HG03135 (cell line): ENCODE data around the gene PTPRT.
"Not testable (repeated sequence)": the region's sequence is repeated elsewhere in the genome, so short reads cannot be mapped to it uniquely, and the experiment has no call there.

ENCODE experiments used
- ATAC-seq: cut with Tn5 transposase; IDR thresholded peaks from one replicate; pipeline ENCODE4 v1.9.1; 2021; ENCODE audit warnings: mild to moderate bottlenecking, moderate library complexity; ENCODE audit not compliant: unreplicated experiment

The PTPRT gene

DNA sequence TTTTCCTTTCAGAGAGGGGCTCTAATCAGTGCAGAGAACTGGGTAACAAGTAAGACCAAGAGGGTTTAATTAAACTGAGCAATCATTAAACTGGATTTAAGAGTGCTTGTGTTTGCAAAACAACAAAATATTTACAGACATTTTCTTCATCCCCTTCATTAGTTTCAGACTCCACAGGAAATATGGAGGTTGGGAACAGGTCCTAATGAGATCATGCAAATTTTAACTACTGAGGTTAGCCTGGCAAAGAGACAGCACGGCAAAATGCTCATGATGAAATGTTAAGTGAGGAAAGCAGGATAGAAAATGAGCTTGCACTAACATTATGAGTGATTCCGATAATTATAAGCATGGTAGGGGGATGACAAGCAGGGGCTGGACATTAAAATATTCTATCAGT, 268.9 kb downstream of the PTPRT start:
- ATAC-seq: no peak

DNA sequence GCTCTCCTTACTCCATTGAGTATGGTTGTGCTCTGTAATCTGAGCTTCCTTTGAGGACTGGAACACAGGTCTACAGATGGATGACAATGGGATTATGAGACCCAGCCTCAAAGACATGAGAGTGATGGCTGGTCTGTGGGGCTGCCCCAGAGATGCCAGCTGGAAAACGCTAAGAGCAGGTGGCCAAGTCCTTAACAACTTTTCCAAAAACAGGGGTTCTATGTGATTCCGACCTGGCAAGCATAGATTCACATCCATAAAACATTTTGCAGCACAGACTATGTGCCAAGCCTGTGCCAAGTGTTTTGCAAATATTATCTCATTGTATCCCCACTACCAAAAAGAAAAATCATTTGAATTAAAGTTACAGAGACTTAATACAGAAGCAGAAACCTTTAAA, 270.4 kb downstream of the PTPRT start:
- ATAC-seq: no peak

DNA sequence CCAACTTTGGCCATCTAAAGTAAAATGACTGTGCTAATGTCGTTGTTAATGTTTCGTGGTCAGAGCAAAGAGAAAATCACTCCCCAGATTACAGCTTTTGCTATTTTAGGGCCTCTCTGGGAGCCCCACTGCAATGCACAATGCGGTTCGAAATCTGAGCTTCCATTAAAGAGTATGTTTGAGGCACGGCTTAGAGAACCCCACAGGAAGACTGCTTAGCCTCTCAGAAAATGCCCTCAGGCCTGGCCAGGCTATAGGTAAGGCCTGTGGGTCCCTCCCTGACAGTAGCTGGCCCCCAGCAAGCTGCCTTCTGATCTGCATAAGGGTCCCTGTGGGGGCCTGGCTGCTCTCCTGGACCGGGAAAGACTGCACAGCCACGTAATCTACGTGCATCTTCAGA, 274.6 kb downstream of the PTPRT start:
- no peak for ATAC-seq

DNA sequence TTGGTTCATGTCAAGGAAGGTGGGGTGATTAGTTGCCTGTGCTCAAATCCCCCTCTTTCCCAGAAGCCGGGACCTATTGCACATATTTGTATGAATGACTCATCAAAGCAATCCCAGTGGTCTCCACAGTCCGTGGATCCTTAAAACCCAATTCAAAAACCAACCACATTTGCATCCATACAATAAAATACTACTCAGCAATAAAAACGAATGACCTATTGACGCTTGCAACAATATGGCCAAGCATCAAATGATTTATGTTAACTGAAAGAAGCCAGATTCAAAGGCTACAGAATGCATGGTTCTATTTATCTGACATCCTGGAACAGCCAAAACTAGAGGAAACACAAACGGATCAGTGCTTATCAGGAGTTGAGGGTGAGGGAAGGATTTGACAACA, 275.4 kb downstream of the PTPRT start:
- no peak for ATAC-seq

DNA sequence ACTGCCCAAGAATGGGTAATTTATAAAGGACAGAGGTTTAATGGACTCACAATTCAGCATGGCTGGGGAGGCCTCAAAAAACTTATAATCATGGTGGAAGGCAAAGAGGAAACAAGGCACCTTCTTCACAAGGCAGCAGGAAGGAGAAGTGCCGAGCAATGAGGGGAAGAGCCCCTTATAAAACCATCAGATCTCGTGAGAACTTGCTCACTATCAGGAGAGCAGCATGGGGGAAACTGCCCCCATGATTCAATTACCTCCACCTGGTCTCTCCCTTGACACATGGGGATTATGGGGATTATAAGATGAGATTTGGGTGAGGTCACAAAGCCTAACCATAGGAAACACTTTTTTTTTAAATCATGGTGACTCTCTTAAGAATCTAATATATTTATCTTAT, 278.9 kb downstream of the PTPRT start:
- not testable (repeated sequence) for ATAC-seq

DNA sequence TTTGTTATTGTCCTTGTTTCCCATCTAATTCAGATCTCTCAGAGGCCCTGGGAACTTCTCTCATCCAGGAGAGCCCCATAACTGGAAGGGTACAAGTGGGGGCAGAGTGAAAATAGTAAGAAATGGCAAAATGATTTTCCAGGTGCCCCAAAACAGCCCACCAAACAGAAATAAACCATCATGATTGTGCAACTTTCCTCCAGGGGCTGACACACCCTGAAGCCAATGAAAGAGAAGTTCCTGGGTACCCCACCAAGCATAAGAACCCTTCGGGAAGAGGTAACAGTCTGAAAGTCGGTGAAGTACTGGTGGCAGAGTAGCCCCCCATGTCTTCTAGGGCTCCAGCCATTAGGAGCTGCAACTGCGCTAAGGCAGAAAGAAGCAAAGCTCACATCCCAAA, 282.0 kb downstream of the PTPRT start:
- ATAC-seq: no peak

DNA sequence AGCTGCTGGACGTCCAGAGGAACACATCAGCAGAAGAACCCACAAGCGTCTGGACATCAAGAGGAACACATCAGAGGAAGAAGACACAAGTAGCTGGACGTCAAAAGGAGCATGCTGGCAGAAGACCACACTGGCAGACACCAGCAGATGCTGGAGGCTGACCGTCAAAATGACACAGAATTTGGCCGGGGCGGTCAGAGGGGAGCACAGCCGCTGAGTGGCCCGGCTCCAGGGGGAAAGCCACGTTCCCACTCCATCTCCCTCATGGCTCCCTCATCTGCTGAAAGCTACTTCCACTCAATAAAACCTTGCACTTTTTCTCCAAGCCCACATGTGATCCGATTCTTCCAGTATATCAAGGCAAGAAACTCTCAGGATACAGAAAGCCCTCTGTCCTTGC, 283.6 kb downstream of the PTPRT start:
- no peak for ATAC-seq

DNA sequence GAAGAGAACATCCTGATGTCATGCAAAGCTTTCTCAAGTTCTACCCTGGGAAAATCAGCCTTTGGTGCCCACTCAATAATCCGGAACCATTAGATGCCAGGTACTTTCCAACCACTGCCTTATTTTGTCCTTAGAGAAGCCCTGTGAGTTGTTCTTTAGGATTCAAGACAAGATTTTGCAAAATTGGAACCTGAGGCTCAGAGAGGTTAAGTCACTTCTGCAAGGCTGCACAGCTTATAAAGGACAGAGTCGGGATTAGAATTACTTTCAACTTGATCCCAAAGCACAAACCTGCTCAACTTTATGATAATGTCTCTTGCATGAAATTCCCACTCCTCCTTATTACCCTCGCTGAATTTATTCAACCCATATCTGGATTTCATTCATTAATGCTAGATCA, 287.2 kb downstream of the PTPRT start:
- ATAC-seq: no peak

DNA sequence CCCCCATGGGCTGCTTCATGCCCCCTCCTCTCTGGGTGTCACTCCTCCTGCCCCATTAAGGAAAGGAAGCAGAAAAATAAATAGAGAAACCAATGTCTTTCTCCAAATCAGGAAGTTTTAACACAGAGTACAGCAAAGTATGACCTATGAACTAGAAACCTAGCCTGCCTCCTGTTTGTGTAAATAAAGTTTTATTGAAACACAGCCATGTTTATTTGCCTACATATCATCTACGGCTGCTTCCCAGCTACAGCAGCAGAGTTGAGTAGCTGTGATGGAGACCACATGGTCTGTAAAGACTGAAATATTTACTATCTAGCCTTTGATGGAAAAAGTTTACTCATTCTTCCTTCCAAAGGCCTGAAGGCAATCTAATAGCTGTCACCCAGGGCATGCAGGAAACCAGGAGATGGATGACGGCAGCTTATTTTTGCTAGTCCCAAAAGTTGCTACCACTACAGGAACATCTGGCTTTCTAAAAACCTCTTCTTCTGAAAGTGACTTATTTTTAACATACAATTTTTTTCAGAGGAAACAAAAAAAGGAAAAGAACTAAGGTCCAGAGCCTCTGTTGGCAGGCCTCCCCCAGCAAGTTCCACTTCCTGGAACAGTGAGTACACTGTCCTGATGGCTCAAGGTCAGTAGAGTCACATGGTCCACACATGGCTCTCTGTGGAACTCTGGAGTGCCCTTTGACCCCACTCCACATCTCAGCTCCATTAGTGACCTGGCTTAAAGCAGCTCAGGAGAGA, 287.8 kb downstream of the PTPRT start:
- no peak for ATAC-seq

DNA sequence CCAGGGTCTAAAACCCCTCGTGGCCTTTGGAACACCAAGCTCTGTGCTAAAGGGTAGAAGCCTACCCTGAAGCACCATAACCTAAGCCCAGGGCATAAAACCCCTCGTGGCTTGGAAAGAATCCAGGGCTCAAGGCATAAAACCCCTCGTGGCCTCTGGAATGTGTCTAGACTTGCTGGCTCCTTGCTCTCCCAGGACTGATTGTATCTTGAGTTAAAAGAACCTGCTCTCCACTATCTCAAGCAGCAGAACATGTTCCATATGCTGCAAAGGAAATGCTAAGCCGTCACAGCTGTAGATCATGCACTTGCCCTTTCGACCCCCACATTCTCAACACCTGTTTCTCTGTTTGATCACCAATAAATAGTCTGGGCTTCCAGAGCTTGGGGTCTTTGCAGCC, 288.9 kb downstream of the PTPRT start:
- ATAC-seq: not testable (repeated sequence)

DNA sequence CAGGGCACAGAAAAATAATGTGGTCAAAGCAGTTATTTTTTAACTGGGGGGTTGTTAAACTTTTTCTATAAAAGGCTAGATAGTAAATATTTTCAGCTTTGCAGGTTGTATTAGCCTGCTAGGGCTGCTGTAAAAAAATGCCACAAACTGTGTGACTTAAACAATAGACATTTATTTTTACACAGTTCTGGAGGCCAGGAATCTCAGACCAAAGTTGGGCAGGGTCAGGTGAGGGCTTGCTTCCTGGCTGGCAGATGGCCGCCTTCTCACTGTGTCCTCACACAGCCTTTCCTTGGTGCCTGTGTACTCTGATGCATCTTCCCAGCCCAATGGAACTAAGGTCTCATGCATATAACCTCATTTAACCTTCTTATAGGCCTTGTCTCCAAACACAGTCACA, 294.7 kb downstream of the PTPRT start:
- ATAC-seq: no peak

DNA sequence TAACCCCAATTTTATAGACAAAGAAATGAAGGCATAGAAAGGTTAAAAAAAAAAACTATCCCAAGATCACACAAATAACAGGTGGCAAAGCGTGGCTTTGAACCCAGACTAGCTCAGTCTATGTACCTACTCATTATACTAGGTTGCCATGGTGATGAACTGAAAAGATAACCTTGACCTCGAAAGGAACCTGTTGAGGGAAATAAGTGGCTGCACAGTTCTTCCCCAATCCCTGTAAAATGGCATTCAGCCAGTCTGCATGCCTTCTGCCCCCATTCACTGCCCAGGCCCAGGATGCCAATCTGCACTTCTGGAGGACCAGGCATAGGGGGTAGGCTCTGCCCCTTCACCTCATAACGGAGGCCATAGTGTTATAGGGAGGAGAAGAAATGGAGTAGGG, 295.2 kb downstream of the PTPRT start:
- no peak for ATAC-seq

DNA sequence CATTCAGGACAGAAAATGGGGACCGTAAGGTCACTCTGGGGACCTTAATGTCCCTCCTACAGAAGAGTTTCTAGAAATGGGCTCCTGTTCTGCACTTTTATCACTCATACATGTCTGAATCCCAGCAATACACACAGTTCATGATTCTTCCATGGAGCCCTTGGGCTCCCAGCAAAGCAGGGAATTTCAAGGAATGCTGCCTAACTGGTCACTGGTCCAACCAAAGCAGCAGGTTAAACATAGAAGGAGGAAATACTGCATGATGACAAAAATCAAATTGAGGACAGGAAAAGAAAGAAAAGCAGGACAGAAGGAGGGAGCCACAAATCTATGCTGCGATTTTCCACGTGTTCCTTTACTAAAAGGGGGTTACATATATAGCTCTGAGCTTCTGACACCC, 300.2 kb downstream of the PTPRT start:
- no peak for ATAC-seq

DNA sequence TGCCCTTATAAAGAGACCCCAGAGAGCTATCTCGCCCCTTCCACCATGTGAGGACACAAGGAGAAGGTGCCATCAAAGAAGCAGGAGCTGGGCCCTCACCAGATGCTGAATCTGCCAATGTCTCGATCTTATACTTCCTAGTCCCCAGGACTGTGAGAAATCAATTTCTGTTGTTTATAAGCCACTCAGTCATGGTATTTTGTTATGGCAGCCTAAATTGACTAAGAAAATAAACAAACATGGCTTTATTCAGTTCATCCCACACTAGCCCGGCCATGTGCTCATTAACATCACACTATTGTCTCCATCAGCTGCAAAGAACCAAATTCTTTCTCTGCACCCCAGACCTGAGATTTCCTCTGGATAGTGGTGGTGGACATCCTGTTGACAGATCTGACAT, 302.4 kb downstream of the PTPRT start:
- ATAC-seq: no peak

DNA sequence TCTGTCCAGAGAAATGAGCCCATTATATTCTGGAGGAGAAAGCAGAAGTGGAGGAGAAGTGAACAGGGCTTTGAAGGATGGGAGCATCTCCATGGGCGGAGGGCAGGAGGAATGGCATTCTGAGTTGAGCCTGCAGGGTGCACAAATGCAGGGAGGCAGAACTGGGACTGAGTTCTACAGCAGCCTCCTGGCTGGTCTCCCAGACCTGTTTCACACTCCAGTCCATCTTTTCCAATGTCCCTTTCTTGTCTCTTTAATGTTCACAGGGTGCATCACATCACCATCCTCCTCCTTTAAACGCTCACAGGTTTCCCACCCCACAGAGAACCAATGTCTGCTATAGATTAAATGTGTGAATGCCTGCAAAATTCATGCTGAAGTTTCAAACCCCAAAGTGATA, 302.9 kb downstream of the PTPRT start:
- ATAC-seq: no peak

DNA sequence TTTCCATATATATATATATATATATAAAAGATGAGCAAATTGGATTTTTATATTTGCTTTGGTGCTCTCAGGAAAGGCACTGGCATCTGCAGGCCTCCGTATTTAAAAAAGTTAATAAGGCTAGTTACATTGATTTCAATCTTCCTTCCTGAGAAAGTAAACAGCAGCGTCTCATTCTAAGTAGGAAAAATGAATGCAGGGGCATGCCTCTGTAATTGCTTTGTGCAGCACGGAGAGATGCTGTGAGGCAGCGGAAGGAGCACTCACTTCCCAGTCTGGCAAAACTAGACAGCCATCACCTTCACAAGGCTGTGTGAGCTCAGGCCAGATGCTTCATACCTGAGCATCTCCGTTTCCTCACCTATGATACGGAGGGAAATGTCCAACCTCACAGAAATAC, 303.7 kb downstream of the PTPRT start:
- no peak for ATAC-seq

DNA sequence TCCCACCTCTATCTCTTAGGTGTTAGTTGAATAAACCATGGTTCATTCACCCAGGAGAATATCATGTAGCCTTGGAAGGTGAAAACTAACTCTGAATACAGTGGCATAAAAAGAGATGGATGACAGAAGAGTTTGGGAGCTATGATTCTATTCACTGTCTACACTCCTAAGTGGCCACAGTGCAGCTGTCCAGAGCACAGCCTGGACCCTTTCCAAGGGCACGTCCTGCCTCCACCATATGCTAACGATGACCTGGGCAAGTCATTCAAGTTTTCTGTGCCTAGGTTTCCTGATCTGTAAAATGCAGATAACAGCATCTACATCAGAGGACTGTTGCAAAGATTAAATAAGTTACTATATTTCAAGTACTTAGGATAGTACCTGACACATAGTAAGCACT, 314.1 kb downstream of the PTPRT start:
- no peak for ATAC-seq

DNA sequence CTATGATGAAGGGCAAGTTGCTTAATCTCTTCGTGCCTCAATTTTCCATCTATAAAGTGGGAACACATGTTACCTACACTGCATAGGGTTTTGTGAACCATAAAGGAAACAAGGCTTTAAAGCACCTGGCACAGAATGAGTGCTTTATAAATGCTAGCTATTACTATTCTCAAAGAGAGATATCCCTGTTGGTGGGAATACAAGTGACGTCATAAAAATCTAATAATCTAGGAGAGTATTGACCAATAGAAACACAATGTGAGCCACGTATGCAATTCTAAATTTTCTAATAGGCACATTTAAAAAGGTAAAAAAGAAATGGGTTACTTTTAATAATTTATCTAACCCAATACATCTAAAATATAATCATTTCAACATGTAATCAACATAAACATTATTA, 316.4 kb downstream of the PTPRT start:
- ATAC-seq: no peak

DNA sequence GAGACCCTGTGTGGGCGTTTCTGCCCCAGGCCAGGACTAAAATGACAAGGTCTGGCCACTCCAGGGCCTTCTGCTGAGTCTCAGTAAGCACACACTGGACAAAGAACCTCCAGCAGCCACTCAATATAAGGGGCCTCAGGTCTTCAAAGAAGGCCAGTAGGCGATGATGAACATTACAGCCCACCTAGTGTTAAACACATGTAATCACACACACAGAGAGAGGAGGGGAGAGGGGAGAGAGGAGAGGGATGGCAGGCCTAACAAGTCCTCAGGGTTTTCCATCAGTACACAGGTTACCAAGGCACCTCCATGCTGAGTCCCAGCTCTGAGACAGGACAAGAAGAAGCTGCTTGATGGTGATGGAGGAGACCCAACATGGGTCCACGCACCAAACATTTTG, 325.6 kb downstream of the PTPRT start:
- ATAC-seq: no peak

DNA sequence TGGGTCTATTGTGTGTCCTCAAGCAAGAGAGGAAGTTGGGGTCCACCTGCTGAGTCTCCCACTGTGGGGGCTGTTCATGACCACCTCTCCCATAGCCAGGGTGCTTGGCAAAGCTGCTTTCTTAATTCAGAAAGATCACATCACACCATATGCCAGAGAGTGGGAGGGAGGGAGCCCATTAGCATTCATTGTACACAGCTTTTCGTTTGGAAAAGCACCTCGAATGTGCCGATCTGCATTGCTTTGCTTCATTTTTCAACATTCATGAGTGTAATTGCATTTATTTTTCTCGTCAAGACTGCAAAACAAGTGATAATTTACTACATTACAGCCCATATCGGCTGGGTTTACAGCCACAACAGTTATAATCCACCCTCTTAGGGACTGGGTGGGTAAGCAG, 327.3 kb downstream of the PTPRT start:
- ATAC-seq: no peak

DNA sequence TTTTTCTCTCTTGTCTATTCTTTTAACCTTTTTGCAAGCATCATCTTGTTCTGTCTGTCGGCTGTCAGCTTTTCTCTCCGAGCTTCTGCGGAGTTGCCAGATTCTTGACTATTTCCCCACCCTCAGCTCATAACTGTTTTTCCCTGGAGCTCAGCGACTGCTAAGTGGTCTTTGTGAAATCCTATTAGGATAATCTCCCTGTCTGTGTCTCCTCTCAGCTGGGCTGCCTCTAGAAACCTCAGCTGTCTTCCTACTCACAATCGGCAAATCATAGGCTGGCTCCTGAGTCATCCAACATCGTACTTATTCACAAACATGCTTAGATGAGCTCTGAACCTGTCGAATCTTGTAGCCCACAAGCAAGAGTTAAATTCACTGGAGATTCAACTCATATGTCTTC, 332.3 kb downstream of the PTPRT start:
- ATAC-seq: no peak

DNA sequence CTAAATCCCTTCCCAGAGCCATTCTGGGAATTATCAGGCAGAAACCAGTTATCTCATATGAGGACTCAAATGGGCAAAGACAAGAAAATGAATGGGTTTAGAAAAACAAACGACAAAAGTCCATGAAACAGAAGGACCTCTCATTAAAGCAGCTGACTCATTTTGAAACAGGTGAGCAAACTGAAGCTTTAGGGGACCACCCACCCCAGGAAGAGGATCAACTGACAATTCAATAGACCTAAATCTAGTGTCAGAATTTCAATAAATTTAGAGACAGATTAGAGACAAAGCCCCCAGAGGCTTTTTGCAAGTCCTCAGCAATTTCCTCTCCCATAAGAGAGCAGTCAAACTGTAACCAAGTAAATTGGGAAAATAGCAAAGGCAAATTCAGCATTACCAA, 333.8 kb downstream of the PTPRT start:
- no peak for ATAC-seq

DNA sequence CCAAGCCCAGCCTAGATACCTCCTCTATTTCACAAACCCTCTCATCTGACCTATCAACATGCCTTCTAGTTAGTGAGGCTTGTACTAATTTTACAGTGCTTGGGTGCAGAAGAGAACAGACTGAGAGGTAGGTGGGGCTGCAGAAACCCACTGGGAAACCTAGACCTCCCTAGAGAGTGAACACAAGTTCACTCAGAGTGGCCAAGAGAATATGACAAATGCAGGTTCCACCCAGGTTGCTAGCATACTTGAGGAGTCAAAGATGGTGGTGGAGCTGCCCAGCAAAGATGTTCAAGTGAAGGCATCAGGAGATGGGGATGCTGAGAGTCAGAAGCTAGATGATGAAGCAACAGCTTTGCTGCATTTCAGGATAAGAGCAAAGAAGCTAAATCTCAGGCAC, 337.0 kb downstream of the PTPRT start:
- ATAC-seq: no peak
